Inferior parietal cortex (tissue), 1 donor: ENCODE data around the gene RPP14.
A peak's percentile ranks its signal among the peaks of the same experiment; 100 is the strongest.
"Not testable (repeated sequence)": the region's sequence is repeated elsewhere in the genome, so short reads cannot be mapped to it uniquely, and the experiment has no call there.

Experiments used
- DNase-seq: peaks from one replicate; pipeline ENCODE4 v3.0.0-alpha.2; 2016; ENCODE audit errors: extremely low spot score

The RPP14 gene

GRCh38 chr3:58305882-58306711 lies at the start of gene RPP14, which contains the start of gene HTD2:
RPP14 (plus strand) TSS chr3:58306245; CDS start chr3:58310330, 4,085 bp downstream.
HTD2 (plus strand) TSS chr3:58306520; CDS start chr3:58317614, 11,094 bp downstream.
- DNase-seq: peak; percentile 98

- DNase-seq: no peak
These were observed 49.5 kb upstream of the RPP14 start for GRCh38 chr3:58256511-58256910.

DNA sequence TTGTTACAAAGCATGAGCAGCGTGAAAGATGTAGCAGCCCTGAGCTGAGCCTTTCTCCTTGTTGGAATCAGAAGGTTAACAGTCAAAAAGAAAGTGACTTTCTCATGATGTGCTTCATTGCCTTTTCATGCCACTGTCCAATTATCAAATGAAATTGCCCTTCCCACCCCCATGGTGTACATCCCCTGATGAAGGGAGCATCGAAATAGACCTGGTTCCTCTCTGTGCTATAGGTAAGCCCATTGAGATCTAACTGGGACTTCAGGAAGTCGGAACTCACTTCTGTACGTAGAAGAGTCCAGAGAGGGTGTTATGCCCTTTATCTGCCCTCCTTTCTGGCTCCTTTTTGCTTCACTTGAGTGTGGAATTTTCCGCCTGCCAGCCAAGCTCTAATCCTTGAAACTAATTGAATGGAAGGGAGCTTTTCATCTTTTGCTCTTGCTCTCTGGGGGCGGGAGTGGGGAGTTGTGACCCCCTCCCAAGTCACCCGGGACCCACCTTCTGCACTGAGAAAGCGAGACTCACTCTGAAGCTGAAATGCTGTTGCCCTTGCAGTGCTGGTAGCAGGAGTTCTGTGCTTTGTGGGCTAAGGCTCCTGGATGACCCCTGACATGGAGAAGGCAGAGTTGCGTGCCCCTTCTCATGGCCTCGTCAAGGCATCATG lies 47.5 kb upstream of the RPP14 start:
- no peak for DNase-seq

GRCh38 chr3:58260261-58260731 lies 45.7 kb upstream of the RPP14 start:
- no peak for DNase-seq

GRCh38 chr3:58260733-58261132 lies 45.3 kb upstream of the RPP14 start:
- DNase-seq: no peak

- no peak for DNase-seq
These were observed 43.9 kb upstream of the RPP14 start for GRCh38 chr3:58261954-58262666.

GRCh38 chr3:58266577-58266976 lies 39.5 kb upstream of the RPP14 start:
- peak; percentile 73 for DNase-seq

DNA sequence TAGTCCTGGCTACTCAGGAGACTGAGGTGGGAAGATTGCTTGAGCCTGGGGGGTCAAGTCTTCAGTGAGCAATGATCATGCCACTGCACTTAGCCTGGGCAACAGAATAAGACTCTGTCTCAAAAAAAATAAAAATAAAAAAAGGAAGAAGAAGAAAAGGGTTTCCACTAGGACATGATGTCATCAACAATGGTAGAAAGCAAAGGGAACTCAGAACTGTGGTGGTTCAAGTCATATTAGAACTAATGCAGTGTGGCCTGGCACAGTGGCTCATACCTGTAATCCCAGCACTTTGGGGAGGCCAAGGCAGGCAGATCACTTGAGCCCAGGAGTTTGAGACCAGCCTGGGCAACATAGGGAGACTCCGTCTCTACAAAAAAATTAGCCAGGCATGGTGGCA lies 38.5 kb upstream of the RPP14 start:
- DNase-seq: not testable (repeated sequence)

- no peak for DNase-seq
These were observed 36.7 kb upstream of the RPP14 start for GRCh38 chr3:58269356-58269755.

DNA sequence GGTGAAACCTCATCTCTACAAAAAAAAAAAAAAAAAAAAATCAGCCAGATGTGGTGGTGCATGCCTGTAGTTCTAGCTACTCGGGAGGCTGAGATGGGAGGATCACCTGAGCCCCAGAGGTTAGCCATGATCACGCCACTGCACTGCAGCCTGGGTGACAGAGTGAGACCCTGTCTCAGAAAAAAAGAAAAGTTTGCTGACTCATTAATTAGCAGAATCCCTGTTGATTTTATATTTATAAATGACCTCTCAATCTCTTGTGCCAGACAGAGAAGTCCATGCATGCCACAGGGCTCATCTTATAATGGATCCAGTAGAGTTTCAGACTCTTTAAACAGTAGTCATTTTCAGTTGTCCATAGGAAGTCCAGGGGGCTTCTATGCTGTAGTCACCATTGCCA lies 35.6 kb upstream of the RPP14 start:
- no peak for DNase-seq

DNA sequence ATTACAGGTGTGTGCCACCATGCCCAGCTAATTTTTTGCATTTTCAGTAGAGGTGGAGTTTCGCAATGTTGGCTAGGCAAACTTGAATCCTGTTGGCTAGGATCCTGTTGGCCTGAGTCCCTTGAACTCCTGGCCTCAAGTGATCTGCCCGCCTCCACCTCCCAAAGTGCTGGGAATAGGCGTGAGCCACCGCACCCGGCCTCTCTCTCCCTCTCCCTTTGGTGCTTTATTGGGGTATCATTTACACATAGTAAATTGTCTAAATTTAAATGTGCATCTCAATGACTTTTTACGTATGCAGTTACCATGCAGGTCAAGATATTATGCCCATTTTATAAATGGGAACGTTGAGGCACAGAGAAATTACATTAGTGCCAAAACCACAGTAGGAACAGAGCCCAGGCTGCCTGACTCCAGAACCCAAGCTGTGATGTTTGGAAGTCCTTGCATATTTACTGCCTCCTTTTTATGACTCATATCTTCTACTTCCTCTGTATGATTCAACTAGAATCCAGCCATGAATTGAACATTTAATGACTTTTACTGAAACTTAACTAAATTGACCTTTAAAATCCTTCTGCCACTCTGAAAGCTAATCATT lies 34.0 kb upstream of the RPP14 start:
- no peak for DNase-seq

DNA sequence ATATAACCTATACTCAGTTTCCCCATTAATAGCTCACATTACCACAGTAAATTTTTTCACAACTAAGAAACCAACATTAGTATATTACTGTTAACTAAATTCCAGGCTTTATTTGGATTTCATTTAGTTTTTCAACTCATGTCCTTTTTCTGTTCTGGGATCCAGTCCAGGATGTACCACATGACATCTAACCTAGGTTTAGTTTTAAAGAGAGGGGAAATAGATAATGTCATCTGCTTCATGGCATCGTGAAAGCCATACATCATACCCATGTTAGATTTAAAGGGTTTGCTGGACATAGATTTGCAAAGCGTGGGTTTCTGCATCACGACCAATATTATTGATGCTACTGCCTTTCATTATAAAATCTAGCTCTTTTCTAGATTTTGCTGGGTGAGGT lies 33.2 kb upstream of the RPP14 start:
- no peak for DNase-seq

- not testable (repeated sequence) for DNase-seq
These were observed 32.7 kb upstream of the RPP14 start for GRCh38 chr3:58273362-58273761.

- no peak for DNase-seq
These were observed 31.9 kb upstream of the RPP14 start for GRCh38 chr3:58274027-58274614.

DNA sequence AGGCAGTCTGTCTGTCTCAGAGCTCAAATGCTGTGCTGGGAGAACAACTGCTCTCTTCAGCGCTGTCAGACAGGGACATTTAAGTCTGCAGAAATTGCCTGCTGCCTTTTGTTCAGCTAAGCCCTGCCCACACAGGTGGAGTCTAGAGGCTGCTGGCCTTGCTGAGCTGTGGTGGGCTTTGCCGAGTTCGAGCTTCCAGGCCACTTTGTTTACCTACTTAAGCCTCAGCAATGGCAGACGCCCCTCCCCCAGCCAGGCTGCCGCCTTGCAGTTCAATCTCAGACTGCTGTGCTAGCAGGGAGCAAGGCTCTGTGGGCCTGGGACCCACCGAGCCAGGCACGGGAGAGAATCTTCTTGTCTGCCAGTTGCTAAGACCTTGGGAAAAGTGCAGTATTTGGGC lies 25.0 kb upstream of the RPP14 start:
- no peak for DNase-seq

DNA sequence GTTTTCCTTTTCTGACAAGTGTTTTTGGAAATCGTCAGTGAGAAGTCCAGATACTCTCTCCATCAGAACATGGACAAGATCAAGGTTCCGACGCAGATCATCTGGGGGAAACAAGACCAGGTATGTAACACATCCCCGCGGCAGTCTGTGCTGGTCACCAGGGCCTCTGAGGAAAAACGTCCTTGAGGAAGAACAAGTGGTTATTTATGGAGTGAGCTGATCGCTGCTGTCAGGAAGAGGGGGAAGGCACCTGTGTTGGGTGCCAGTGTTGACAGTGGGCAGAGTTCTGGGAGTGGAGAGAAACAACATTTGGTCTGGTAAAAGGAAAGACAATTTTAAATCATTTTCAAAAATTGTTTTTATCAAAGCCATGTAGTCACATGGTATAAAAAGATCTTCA lies 20.7 kb upstream of the RPP14 start:
- no peak for DNase-seq

GRCh38 chr3:58287354-58287753 lies 18.7 kb upstream of the RPP14 start:
- DNase-seq: peak; percentile 70

DNA sequence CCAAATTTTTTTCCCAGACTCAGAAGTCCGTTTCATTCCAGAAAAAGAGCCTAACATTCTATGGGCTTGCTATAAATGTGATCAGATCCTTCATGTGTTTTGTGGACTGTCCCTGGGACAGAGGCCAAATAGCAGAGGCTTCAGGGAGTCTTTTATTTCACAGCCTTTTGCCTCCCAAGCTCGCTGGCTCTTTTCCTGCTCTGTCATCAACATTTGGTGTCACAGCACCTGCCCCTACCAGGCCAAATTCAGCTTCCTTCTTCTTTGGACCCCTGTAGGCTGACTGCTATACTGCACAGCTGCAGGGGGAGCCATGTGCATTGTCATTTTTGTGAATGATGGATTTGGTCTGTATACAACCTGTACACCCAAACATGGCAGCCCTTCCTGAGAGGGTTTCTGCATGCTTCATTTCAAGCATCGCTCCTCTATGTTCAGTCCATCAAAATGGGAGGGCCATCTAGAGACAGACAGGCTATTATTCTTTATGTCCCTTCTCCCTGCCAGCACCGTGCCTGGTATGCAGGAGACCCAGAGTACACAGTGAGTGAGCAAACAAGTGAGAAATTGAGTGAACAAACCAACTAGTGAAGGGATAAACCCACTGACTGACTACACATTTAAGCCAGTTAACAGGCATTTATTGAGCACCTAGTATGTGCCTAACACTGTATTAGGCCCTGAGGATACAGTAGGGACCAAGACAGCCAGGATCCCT lies 17.9 kb upstream of the RPP14 start:
- no peak for DNase-seq

DNA sequence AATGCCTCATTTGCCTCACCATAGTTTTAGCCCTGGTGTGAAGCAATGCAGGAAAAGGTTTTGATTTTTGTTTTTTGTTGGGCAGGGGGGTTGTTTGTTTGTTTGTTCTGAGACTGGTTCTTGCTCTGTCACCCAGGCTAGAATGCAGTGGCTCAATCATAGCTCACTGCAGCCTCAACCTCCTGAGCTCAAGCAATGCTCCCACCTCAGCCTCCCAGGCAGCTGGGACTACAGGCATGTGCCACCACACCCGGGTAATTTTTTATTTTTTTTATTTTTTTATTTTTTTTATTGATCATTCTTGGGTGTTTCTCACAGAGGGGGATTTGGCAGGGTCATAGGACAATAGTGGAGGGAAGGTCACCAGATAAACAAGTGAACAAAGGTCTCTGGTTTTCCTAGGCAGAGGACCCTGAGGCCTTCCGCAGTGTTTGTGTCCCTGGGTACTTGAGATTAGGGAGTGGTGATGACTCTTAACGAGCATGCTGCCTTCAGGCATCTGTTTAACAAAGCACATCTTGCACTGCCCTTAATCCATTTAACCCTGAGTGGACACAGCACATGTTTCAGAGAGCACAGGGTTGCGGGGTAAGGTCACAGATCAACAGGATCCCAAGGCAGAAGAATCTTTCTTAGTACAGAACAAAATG lies 17.0 kb upstream of the RPP14 start:
- DNase-seq: not testable (repeated sequence)

DNA sequence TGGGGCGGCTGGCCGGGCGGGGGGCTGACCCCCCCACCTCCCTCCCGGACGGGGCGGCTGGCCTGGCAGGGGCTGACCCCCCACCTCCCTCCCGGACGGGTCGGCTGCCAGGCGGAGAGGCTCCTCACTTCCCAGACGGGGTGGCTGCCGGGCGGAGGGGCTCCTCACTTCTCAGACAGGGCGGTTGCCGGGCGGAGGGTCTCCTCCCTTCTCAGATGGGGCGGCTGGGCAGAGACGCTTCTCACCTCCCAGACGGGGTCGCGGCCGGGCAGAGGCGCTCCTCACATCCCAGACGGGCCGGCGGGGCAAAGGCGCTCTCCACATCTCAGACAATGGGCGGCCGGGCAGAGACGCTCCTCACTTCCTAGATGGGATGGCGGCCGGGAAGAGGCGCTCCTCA lies 15.6 kb upstream of the RPP14 start:
- not testable (repeated sequence) for DNase-seq
